GM21619 (cell line): Measurements from ENCODE around the gene MAP2.

Experiments used
- ATAC-seq: cut with Tn5 transposase; IDR thresholded peaks from one replicate; pipeline ENCODE4 v1.9.1; 2021; ENCODE audit not compliant: unreplicated experiment

The MAP2 gene

GRCh38 chr2:209640358-209640757, 216.5 kb downstream of the MAP2 start:
- no peak for ATAC-seq

DNA sequence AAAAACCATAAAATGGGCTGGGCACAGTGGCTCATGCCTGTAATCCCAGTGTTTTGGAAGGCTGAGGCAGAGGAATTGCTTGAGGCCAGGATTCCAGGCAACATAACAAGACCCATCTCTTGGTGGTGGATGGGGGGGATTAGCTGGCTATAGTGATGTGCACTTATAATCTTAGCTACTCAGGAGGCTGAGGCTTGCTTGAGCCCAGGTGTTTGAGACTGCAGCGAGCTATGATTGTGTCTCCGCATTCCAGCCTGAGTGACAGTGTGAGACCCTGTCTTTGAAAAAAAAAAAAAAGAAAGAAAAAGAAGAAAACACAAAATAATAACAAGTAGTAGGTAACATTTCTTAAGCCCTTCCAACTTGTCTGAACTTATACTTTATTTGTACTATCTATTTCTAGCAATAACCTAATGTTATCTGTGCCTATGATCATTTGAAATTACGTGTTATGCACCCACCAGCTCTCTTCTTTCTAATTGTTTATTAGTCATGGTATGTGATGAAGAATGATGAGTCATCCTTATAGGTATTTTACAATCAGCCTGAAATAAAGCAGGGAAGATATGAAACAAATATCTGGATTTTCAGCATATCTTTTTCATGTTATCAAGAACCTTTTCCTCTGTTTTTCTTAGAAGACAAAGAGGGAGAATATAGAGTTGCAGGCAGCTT, 218.4 kb downstream of the MAP2 start:
- no peak for ATAC-seq

- no peak for ATAC-seq
Observed at GRCh38 chr2:209644842-209645241, 221.0 kb downstream of the MAP2 start.

- ATAC-seq, result no peak
Observed at GRCh38 chr2:209648714-209649113, 224.9 kb downstream of the MAP2 start.

DNA sequence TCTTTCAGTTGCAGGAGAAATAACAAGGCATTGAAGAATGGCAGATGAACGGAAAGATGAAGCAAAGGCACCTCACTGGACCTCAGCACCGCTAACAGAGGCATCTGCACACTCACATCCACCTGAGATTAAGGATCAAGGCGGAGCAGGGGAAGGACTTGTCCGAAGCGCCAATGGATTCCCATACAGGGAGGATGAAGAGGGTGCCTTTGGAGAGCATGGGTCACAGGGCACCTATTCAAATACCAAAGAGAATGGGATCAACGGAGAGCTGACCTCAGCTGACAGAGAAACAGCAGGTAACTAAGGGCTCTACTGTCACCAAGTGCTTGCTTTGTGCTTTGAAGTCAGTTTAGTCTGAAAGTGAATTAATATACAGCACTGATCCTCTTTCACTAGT, 229.3 kb downstream of the MAP2 start:
- ATAC-seq, result no peak

- ATAC-seq, result no peak
Observed at GRCh38 chr2:209661286-209661894, 237.5 kb downstream of the MAP2 start.

DNA sequence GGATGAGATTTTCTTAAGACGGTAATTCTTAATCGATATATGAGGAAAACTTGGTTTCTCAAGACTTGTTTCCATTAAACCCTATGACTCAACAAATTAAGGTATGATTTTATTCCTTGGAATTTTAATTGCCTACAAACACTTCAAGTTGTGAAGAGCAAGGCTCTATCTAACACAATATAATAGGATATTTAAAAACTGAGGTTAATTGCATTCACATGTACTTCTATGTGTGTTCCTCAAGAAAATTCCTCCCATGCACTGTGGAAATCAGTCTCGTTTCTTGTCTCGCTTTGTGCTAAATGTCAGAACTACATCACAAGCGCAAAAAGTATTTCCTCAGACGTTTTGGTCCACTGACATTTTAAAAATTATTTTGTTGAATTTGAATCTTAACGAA, 238.2 kb downstream of the MAP2 start:
- ATAC-seq, result no peak

GRCh38 chr2:209663139-209663538, 239.3 kb downstream of the MAP2 start:
- ATAC-seq, result no peak

DNA sequence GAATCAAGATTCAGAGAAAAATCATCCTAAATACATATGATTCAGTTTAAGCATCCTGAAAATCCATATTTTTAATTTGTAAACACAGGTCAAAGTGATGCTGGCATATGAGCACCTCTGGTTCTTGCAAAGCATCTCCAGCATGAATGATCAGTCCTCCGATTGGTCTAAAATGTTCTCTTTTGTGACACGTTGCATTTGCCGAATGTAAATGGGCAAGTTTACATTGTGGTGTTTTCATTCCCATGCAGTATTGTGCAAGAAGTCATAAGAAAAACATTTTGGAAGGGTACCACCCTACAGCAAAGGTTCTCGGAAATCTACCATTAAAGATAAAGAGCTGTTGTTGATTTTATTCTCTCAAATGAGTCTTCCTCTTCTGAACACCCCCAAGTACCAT, 239.8 kb downstream of the MAP2 start:
- no peak for ATAC-seq

DNA sequence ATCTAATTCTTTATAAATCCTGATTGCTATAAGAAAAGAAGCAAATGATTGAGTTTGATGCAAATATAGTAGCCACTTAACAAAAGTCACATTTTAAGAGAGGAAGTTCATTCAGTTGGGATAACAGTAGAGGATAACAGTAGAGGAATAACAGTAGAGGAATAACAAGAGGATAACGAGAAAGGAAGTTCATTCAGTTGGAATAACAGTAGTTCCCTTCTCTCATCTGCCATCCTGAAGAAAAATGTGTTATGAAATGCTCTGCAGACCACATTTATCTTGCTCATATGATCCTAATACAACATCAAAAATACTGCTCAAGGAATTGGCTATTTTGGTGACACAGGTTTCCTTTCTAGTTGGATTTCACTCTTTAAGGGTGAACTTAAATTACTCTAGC, 242.4 kb downstream of the MAP2 start:
- ATAC-seq, result no peak

DNA sequence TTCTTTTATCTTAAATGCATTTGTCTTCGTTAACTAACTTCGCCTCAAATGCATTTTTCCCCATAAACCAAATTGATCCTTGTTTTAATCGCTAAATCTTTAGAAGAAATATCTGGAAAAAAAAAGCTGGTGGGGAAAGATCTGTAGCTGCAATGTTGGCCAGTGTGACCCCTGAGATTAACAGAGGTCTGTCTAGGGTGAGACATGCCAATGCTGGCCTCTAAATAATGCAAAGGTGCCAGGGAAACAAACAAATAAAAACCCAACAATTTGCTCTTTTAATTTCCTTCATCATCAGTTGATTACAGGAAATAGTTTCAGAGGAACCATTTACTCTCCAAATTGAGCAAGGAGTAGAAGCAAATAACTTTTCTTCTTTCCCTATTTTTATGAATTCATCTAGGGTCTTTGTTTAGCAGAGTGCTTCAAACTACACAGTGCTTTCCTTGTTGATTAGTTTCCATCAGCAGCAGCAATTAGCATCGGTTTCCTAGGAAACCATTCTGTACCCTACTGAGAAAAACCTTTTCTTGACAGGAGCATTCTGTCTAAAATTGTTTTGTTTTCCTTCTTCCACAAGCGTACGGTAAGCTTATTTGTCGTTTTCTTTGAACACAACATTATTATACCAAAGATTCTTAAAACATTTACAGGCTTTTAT, 247.3 kb downstream of the MAP2 start:
- no peak for ATAC-seq

DNA sequence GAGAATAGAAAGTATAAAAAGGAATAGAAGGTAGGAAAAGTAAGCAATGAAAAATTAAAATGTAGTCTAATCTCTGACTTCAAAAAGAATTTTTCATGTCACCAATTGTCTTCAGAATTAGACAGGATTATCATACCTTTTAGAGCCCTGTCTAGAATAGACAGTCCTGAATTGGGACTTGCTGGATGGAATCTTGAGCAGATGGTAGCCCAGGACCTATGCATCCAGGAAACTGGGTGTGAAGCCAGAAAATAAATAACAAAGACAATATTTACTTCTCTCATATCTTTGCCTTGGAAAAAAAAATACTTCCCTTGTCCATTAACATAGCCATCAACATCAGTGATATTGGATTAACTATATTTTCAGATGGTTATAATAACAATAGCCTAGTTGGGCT, 250.0 kb downstream of the MAP2 start:
- no peak for ATAC-seq

GRCh38 chr2:209680596-209680995, 256.7 kb downstream of the MAP2 start:
- ATAC-seq, result no peak

DNA sequence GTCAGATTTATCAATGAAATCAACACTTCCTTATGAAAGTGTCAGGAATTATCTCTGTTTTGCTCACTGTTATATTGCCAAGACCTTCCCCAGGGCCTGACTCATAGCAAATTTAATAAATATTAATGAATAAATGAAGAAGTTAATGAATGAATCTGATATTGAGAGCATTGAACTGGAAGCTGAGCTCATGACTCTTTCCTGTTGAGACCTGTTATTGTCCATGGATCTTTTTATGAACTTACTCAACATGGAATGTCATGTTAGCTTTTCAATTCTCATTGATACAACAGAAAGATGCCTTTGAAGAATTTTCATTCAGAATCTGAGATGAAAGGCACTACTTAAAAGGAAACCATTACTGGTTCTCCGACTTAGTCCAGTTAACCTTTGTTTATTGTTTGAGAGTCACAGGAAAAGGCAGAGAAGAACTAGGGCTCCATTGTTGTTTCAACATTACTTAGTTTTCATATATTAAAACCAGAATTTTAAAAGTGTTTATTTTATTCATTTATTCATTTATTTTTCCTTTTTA, 257.4 kb downstream of the MAP2 start:
- ATAC-seq, result no peak

DNA sequence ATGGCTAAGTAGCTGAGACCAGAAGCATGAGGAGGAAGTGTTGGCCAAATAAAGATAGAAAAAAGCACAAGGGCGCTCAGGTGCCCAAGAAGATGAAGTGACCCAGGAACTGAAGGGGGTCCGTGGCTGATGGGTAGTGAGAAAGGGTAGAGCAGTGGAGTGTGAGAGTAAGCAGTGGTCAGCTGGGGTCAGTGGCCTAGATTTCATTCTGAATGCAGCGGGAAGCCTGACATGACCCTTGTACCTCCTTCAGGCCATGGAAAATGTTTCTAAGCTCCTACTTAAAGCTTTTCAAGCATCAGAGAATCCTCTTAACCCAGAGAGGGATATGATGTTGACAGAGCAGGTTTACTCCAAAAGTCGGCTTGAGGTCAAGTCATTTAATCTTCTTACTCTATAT, 258.8 kb downstream of the MAP2 start:
- ATAC-seq, result no peak

- no peak for ATAC-seq
Observed at GRCh38 chr2:209685340-209685739, 261.5 kb downstream of the MAP2 start.

- no peak for ATAC-seq
Observed at GRCh38 chr2:209685963-209686362, 262.1 kb downstream of the MAP2 start.

DNA sequence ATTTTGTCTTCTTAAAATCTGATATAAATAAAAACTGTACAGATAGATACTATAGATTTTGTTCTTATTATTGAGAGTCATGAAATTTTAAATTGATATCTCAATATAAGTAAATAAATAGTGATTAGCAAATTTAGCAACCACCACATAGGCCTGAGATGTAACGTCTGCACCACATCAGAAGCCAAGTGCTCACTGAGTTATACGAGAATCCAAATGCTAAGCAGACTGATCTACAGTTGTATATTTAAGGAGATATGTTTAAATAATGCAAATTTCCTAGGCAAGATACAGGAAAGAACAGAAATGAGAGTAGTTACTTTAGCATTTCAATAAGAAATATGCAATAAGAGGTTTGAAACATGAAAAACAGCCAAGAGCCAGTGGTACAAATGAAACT, 262.6 kb downstream of the MAP2 start:
- no peak for ATAC-seq

- no peak for ATAC-seq
Observed at GRCh38 chr2:209687323-209687969, 263.6 kb downstream of the MAP2 start.

GRCh38 chr2:209688385-209688784, 264.5 kb downstream of the MAP2 start:
- no peak for ATAC-seq

GRCh38 chr2:209690029-209690754, 266.3 kb downstream of the MAP2 start:
- ATAC-seq, result no peak
